ENCODE data around the gene ZER1.

ZER1 gene

DNA sequence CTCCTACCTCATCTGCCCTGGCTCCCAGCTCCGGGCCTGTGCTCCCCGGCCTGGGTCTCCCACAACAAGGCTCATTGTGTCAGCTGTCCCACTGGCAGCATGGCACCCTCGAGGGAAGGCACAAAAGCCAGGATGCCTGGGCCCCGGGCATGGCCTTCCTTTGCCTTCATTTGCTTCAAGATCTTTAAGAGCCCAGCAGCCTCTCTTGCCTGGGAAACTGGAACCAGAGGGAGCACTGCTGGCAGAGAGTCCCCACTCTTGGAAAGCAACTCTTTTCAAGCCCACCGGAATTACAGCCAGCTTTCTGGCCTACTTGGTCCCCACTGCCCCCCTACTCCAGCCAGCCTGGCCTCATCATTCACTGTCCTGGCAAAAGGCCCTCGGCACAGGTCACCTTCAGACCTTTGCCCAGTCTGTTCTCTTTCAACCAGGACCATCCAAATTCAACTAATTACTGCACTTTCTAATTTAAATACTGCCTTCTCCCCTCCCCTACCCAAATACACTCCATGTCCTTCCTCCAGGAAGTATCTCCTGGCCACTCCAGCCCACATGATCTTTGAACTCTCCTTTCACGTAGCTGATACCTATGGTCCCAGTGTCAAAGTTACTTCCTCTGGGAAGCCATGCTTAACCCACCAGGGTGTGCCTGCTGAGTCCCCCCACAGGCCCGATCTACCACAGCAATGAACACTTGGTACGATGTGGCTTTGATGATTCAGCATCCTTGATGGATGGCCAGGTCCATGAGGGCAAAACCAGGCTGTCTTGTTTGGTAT lies 8.9 kb downstream of the ZER1 start:
- no peak for TF ChIP-seq ZFX (IDR thresholded peaks at IDR 0.05; ENCODE audit: borderline replicate concordance)
- TF ChIP-seq CTCF (IDR thresholded peaks at IDR 0.05): no peak
- no peak overlapping the region for H3K27ac ChIP-seq

DNA sequence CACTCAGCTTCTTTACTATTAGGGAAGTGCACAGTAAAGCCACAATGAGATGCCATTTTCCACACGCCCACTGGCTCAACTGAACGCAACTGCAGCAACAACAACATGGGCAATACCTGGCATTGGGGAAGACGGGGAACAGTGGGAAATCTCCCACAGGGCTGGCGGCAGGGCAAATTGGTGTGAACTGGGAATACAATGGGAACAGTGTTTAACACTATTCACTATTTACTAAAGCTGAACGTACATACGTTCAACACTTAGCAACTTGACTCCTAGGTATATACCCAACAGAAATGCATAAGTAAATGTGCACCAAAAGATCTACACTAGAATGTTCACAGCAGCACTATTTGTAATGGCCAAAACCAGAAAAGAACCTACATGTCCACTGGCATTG lies 14.1 kb downstream of the ZER1 start:
- TF ChIP-seq ZFX (IDR thresholded peaks at IDR 0.05; ENCODE audit: borderline replicate concordance): no peak
- TF ChIP-seq CTCF (IDR thresholded peaks at IDR 0.05): no peak
- H3K27ac ChIP-seq: no peak overlapping the region

GRCh38 chr9:128753627-128754026 lies 18.1 kb downstream of the ZER1 start:
- H3K27ac ChIP-seq: no peak overlapping the region
- TF ChIP-seq ZFX (IDR thresholded peaks at IDR 0.05; ENCODE audit: borderline replicate concordance): no peak
- TF ChIP-seq CTCF (IDR thresholded peaks at IDR 0.05): no peak

DNA sequence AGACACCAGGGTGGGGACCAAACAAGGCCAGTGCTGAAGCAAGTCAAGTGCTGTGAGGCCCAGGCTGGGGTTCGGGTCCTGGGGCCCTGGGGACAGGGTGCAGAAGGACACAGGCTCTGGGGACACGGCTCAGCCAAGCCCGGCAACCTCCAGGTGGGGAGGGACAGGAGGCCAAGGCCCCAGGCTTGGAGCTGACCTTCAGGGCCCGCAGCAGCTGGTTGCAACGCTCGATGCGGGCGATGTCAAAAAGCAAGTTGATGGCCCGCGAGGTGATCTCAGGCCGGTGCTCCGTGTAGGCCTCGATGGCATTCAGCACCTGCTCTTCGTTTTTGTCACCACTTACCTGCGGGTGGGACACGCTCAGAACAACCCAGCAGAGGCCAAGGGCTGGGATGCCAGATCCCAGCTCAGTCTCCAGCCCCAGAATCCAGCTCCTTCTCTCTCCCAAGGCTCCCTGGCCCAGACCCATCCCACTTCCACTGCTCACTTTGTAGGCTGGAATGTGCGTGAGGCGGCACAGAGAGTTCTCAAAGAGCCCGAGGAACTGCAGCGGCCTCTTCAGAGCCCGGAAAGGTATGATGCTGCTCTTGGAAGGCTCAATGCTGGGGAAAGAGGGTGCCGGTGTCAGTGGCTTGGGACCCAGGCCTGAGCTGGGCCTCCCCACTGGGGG lies 20.7 kb downstream of the ZER1 start:
- H3K27ac ChIP-seq: no peak overlapping the region
- no peak for TF ChIP-seq CTCF (IDR thresholded peaks at IDR 0.05)
- TF ChIP-seq ZFX (IDR thresholded peaks at IDR 0.05; ENCODE audit: borderline replicate concordance): no peak

DNA sequence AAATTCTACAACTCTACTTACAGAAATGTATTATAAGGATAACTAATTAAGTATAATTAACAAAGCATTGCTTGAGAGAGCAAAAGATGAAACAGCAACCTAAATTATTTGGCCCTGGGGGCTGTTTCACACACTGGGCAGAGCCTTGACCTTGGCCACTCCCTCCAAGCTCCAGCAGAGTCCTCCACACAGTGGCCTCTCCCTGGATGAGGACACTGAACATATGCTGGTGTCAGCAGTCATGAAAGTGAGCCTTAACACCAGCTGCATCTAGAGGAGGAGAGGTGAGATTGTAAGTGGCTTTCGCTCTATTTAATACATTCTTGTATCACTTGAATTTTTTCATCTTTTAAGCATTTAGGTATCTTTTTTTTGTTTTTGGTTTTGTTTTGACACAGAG lies 24.5 kb downstream of the ZER1 start:
- TF ChIP-seq CTCF (IDR thresholded peaks at IDR 0.05) (no peak), ZFX (IDR thresholded peaks at IDR 0.05; ENCODE audit: borderline replicate concordance) (no peak)

DNA sequence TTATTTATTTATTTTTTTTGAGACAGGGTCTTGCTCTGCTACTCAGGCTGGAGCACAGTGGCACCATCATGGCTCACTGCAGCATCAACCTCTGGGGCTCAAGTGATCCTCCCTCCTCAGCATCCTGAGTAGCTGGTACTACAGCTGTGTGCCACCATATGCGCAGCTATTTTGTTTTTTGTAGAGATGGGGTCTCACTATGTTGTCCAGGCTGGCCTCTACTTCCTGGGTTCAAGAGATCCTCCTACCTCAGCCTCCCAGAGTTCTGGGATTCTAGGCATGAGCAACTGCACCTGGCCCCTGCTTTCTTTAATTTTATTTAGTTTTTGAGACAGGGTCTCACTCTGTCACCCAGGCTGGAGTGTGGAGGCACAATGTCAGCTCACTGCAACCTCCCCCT lies 28.3 kb downstream of the ZER1 start:
- no peak overlapping the region for H3K27ac ChIP-seq
- TF ChIP-seq CTCF (IDR thresholded peaks at IDR 0.05) (no peak), ZFX (IDR thresholded peaks at IDR 0.05; ENCODE audit: borderline replicate concordance) (no peak)

More for the DNA sequence above, 24.5 kb downstream of the ZER1 start:
- H3K27ac ChIP-seq: no peak overlapping the region

DNA sequence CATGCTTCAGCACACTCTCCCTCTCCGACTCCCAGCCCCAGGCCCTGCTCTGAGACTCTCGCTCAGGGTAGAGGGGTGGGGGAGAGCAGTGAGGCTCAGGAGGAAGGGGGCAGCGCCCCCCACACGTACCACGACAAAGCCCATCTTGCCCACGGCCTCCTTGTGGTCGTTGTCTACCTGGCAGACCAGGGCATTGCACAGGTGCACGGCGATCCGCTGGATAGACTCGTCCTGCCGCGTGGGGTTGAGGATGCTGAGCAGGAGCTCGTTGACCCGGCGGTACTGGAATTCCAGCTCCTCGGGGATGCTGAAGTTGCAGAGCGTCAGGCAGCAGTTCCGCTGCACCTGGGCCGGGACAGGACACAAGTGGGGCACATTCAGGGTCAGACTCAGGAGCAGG lies 29.3 kb downstream of the ZER1 start:
- TF ChIP-seq ZFX (IDR thresholded peaks at IDR 0.05; ENCODE audit: borderline replicate concordance) (no peak), CTCF (IDR thresholded peaks at IDR 0.05) (no peak)
- no peak overlapping the region for H3K27ac ChIP-seq
